Small intestine (tissue), 7 donors: ENCODE data around the gene SLU7. TPM values are rescaled to one million over a fixed set of nuclear protein-coding genes. Genes with fewer than 3 reads are reported as not detected.
A peak's percentile ranks its signal among the peaks of the same experiment; 100 is the strongest.

ENCODE experiments used
- DNase-seq, 2 donors: peaks; one replicate each; pipeline versions ENCODE4 v3.0.0 to v3.0.0-alpha.2; 2013
- FAIRE-seq: peaks from 2 replicates; lab custom pipeline; 2012; peaks lifted over from hg19 to GRCh38; lab: Jason Lieb, UNC
- H3K27ac ChIP-seq, 3 donors: one replicate each; pipeline ENCODE4 v1.5.1; 2013; ENCODE audit warnings: low read length in 2 of 3, mild to moderate bottlenecking in 2 of 3, control low read depth in 1 of 3, inconsistent platforms in 1 of 3, low read depth in 1 of 3, moderate library complexity in 1 of 3
- H3K27me3 ChIP-seq, 3 donors: one replicate each; pipeline ENCODE4 v1.6.1; 2013; ENCODE audit warnings: low read length in 3 of 3, inconsistent platforms in 1 of 3; ENCODE audit not compliant: control insufficient read depth in 3 of 3, insufficient read depth in 3 of 3
- H3K36me3 ChIP-seq, 3 donors: one replicate each; pipeline ENCODE4 v1.6.1; 2013; ENCODE audit warnings: low read length in 3 of 3, inconsistent platforms in 1 of 3, low read depth in 1 of 3, mild to moderate bottlenecking in 1 of 3, moderate library complexity in 1 of 3; ENCODE audit not compliant: control insufficient read depth in 3 of 3, insufficient read depth in 2 of 3
- H3K4me1 ChIP-seq, 3 donors: one replicate each; pipeline ENCODE4 v1.6.1; 2013; ENCODE audit warnings: low read length in 2 of 3, inconsistent platforms in 1 of 3, low read depth in 1 of 3, mild to moderate bottlenecking in 1 of 3, moderate library complexity in 1 of 3; ENCODE audit not compliant: control insufficient read depth in 3 of 3, insufficient read depth in 2 of 3
- H3K4me3 ChIP-seq, 3 donors: one replicate each; pipeline ENCODE4 v1.5.1; 2013; ENCODE audit warnings: low read length in 3 of 3, control low read depth in 1 of 3, inconsistent platforms in 1 of 3, low read depth in 1 of 3, mild to moderate bottlenecking in 1 of 3, moderate library complexity in 1 of 3
- H3K9me3 ChIP-seq, 2 donors: one replicate each; pipeline ENCODE4 v1.6.1; 2013; ENCODE audit warnings: low read depth in 1 of 2, low read length in 1 of 2; ENCODE audit not compliant: control insufficient read depth in 2 of 2, insufficient read depth in 1 of 2
- WGBS, 3 donors: extraction: QIAGEN DNeasy Blood & Tissue Kit; methylation state at CpG; one replicate each; pipeline ENCODE4 v1.1.7; 2013; 5-methylcytosine and 5-hydroxymethylcytosine counted together
- polyA plus RNA-seq, 4 donors: library from polyadenylated mRNA; stranded (reverse) in 3 of 4; unstranded in 1 of 4; fragments of 200-250 nt in 3 of 4; fragments of 120-200 nt in 1 of 4; gene quantifications; one replicate each; pipeline versions ENCODE4 v1.2.1 to v1.2.3, GENCODE V29; 2013
- donor health status: healthy with polysubstance abuse.
- donor health status: control.
- donor health status: control.
- donor health status: Bipolar disorder and iron deficiency.
- donor health status: healthy.

The SLU7 gene
- polyA plus RNA-seq, 4 donors, result 19.9 to 44.0 (median 37.3) TPM

GRCh38 chr5:160421625-160422258 lies 2.9 kb upstream of the SLU7 start, which contains the start of gene PTTG1:
Gene PTTG1 (plus strand): TSS chr5:160421855. CDS start chr5:160422313, 458 bp downstream.
- no peaks in the 10 kb centered on the region for H3K27me3 ChIP-seq
- H3K4me1 ChIP-seq, result peaks cover 0 to 9% (median 8%) of the 10 kb centered on the region in 3 donors
- H3K9me3 ChIP-seq, result no peaks in the 10 kb centered on the region
- FAIRE-seq, result peak; percentile 65
- peak; percentile 96 to 99 for DNase-seq
- peak within 1 kb of the TSS; percentile 29 to 84 (median 49) for H3K27ac ChIP-seq
- H3K4me3 ChIP-seq, result peak within 1 kb of the TSS; percentile 62 to 83 (median 66)
- WGBS, 3 donors, result 0 to 1% (median 1%) methylated on average over 36 to 39 of the region's 39 CpGs
- peaks cover 0 to 2% (median under 1%) of the 10 kb centered on the region in 3 donors for H3K36me3 ChIP-seq

GRCh38 chr5:160420331-160420610 lies 1.4 kb upstream of the SLU7 start:
- DNase-seq (no peak), FAIRE-seq (no peak)
- no peak overlapping the region for H3K4me3 ChIP-seq
- H3K36me3 ChIP-seq, result peaks cover 0 to 2% (median 2%) of the 10 kb centered on the region in 3 donors
- H3K27ac ChIP-seq, result peak overlapping the region in 1 of 3 donors; percentile 18
- no peaks in the 10 kb centered on the region for H3K27me3 ChIP-seq
- peaks cover 0 to 9% (median 8%) of the 10 kb centered on the region in 3 donors for H3K4me1 ChIP-seq
- H3K9me3 ChIP-seq, result no peaks in the 10 kb centered on the region

- Histone ChIP-seq H3K4me1 (peaks cover 0 to 9% (median 8%) of the 10 kb centered on the region in 3 donors), H3K27me3 (no peaks in the 10 kb centered on the region), H3K4me3 (peak overlapping the region; percentile 54 to 98 (median 78)), H3K27ac (peak overlapping the region; percentile 39 to 93 (median 85)), H3K9me3 (no peaks in the 10 kb centered on the region), H3K36me3 (peaks cover 0 to 3% (median 2%) of the 10 kb centered on the region in 3 donors)
- DNase-seq, result no peak
- WGBS, 3 donors, result 38 to 41% (median 40%) methylated on average over 11 of the region's 11 CpGs
- FAIRE-seq, result no peak
Observed at GRCh38 chr5:160419458-160420330, 813 bp upstream of the SLU7 start.

GRCh38 chr5:160399402-160400353 lies 19.2 kb downstream of the SLU7 start, which contains the start of gene FAM200C:
Gene FAM200C (minus strand): TSS chr5:160400054. CDS start chr5:160395490, 4,564 bp downstream.
- Histone ChIP-seq H3K4me3 (peak within 1 kb of the TSS; percentile 59 to 66 (median 60)), H3K4me1 (peaks cover 0 to 3% (median 0%) of the 10 kb centered on the region in 3 donors), H3K36me3 (peaks cover 8 to 18% (median 14%) of the 10 kb centered on the region in 3 donors), H3K27me3 (no peaks in the 10 kb centered on the region), H3K27ac (peak within 1 kb of the TSS; percentile 24 to 87 (median 87)), H3K9me3 (no peaks in the 10 kb centered on the region)
- WGBS, 3 donors, result 1 to 2% (median 1%) methylated on average over 41 of the region's 41 CpGs
- peak; percentile 95 to 97 for DNase-seq
- no peak for FAIRE-seq

- no peak overlapping the region for H3K4me3 ChIP-seq
- FAIRE-seq (no peak), DNase-seq (no peak)
- peaks cover 0 to 3% (median 0%) of the 10 kb centered on the region in 3 donors for H3K4me1 ChIP-seq
- H3K36me3 ChIP-seq, result peaks cover 5 to 11% (median 8%) of the 10 kb centered on the region in 3 donors
- H3K27ac ChIP-seq, result no peak overlapping the region
- 26 to 48% (median 34%) methylated on average over 4 of the region's 4 CpGs for WGBS, 3 donors
- H3K9me3 ChIP-seq, result no peaks in the 10 kb centered on the region
- no peaks in the 10 kb centered on the region for H3K27me3 ChIP-seq
Observed at GRCh38 chr5:160398806-160399205, 20.1 kb downstream of the SLU7 start.

GRCh38 chr5:160397492-160397891 lies 21.4 kb downstream of the SLU7 start:
- peaks cover 0 to 3% (median 0%) of the 10 kb centered on the region in 3 donors for H3K4me1 ChIP-seq
- no peaks in the 10 kb centered on the region for H3K27me3 ChIP-seq
- peaks cover 2 to 6% (median 3%) of the 10 kb centered on the region in 3 donors for H3K36me3 ChIP-seq
- H3K9me3 ChIP-seq, result no peaks in the 10 kb centered on the region
- H3K27ac ChIP-seq, result no peak overlapping the region
- no peak overlapping the region for H3K4me3 ChIP-seq
- no peak for FAIRE-seq
- 94 to 100% (median 100%) methylated on average over 1 of the region's 1 CpG for WGBS, 3 donors
- DNase-seq, result no peak

- FAIRE-seq (no peak), DNase-seq (no peak)
- Histone ChIP-seq H3K9me3 (no peaks in the 10 kb centered on the region), H3K4me3 (no peak overlapping the region), H3K27me3 (no peaks in the 10 kb centered on the region), H3K36me3 (peaks cover 0 to 3% (median 0%) of the 10 kb centered on the region in 3 donors), H3K4me1 (peaks cover 0 to 3% (median 0%) of the 10 kb centered on the region in 3 donors), H3K27ac (no peak overlapping the region)
- 96 to 97% (median 96%) methylated on average over 7 of the region's 7 CpGs for WGBS, 3 donors
Observed at GRCh38 chr5:160395111-160395510, 23.8 kb downstream of the SLU7 start.
